HEK293 (cell line): ENCODE data around the gene PCSK6.

Experiments used
- CTCF ChIA-PET: fragments of 350-600 bp; formaldehyde crosslinking; extraction: SDS; loops from one replicate; lab custom pipeline; 2021; ENCODE audit warnings: antibody characterized with exemption; lab: Yijun Ruan, JAX
- POLR2A ChIA-PET: fragments of 300-600 bp; formaldehyde crosslinking; extraction: SDS; loops from one replicate; lab custom pipeline; 2020; ENCODE audit warnings: antibody characterized with exemption, inconsistent platforms; lab: Yijun Ruan, JAX
- H3K27ac ChIP-seq: fragments of 200-500 bp; sonication (Bioruptor generic); 2 replicates; pipeline ENCODE4 v1.5.1; 2014; ENCODE audit warnings: low read depth, low read length, control low read depth, inconsistent platforms; ENCODE audit errors: extremely low read depth
- H3K36me3 ChIP-seq, 2 experiments: fragments of 200-500 bp in 1 of 2; sonication (Bioruptor generic) in 1 of 2; 1 replicate in 1 of 2; 2 replicates in 1 of 2; pipeline ENCODE4 v1.5.1; 2014 to 2017; ENCODE audit warnings: inconsistent platforms in 2 of 2, low read length in 2 of 2; ENCODE audit not compliant: control insufficient read depth in 2 of 2, insufficient read depth in 1 of 2
- H3K4me1 ChIP-seq: fragments of 200-500 bp; sonication (Bioruptor generic); 2 replicates; pipeline ENCODE4 v1.5.1; 2014; ENCODE audit warnings: mild to moderate bottlenecking, low read length, inconsistent platforms; ENCODE audit not compliant: control insufficient read depth, insufficient read depth
- H3K4me3 ChIP-seq: 2 replicates; pipeline ENCODE4 v1.5.1; 2011; ENCODE audit warnings: low read depth, mild to moderate bottlenecking, control low read depth, low read length, moderate library complexity
- H3K9me3 ChIP-seq: fragments of 200-500 bp; sonication (Bioruptor generic); 2 replicates; pipeline ENCODE4 v1.5.1; 2014; ENCODE audit warnings: low read depth, low read length, inconsistent platforms; ENCODE audit not compliant: control insufficient read depth, insufficient read depth
- FEZF1 ChIP-seq: fragments of 450-650 bp; formaldehyde crosslinking; IDR thresholded peaks from 2 replicates; pipeline ENCODE4 v1.5.1; 2016; ENCODE audit warnings: missing biosample characterization, missing genetic modification characterization
- HIC1 ChIP-seq: fragments of 450-650 bp; formaldehyde crosslinking; IDR thresholded peaks from 2 replicates; pipeline ENCODE4 v1.5.1; 2016; ENCODE audit warnings: missing biosample characterization, missing genetic modification characterization
- HOXD13 ChIP-seq: sonication (generic); formaldehyde crosslinking; IDR thresholded peaks from 2 replicates; pipeline ENCODE4 v1.8.0; 2022; ENCODE audit warnings: missing genetic modification reagents, borderline replicate concordance
- KLF8 ChIP-seq: fragments of 450-650 bp; formaldehyde crosslinking; IDR thresholded peaks from 2 replicates; pipeline ENCODE4 v1.5.1; 2016; ENCODE audit warnings: missing biosample characterization, missing genetic modification characterization
- MEIS1 ChIP-seq: sonication (generic); formaldehyde crosslinking; IDR thresholded peaks from 2 replicates; pipeline ENCODE4 v1.8.1; 2022; ENCODE audit warnings: missing genetic modification reagents, mild to moderate bottlenecking, borderline replicate concordance
- OVOL3 ChIP-seq: fragments of 450-650 bp; formaldehyde crosslinking; IDR thresholded peaks from 2 replicates; pipeline ENCODE4 v1.5.1; 2016; ENCODE audit warnings: missing biosample characterization, missing genetic modification characterization
- SALL2 ChIP-seq: fragments of 450-650 bp; formaldehyde crosslinking; IDR thresholded peaks from 2 replicates; pipeline ENCODE4 v1.5.0; 2017; ENCODE audit warnings: missing biosample characterization, mild to moderate bottlenecking, missing genetic modification characterization, borderline replicate concordance
- SP7 ChIP-seq: fragments of 450-650 bp; formaldehyde crosslinking; IDR thresholded peaks from 2 replicates; pipeline ENCODE4 v1.5.1; 2016; ENCODE audit warnings: missing biosample characterization, missing genetic modification characterization
- ZBTB10 ChIP-seq: fragments of 450-650 bp; formaldehyde crosslinking; IDR thresholded peaks from 2 replicates; pipeline ENCODE4 v1.5.1; 2016; ENCODE audit warnings: missing biosample characterization, missing genetic modification characterization
- ZNF121 ChIP-seq: fragments of 450-650 bp; formaldehyde crosslinking; IDR thresholded peaks from 2 replicates; pipeline ENCODE4 v1.5.1; 2016; ENCODE audit warnings: missing biosample characterization, missing genetic modification characterization
- ZNF133 ChIP-seq: fragments of 450-650 bp; formaldehyde crosslinking; IDR thresholded peaks from 2 replicates; pipeline ENCODE4 v1.5.1; 2016; ENCODE audit warnings: missing biosample characterization, missing genetic modification characterization
- ZNF155 ChIP-seq: fragments of 450-650 bp; formaldehyde crosslinking; IDR thresholded peaks from 2 replicates; pipeline ENCODE4 v1.5.1; 2016; ENCODE audit warnings: missing biosample characterization, missing genetic modification characterization
- ZNF175 ChIP-seq: fragments of 450-650 bp; formaldehyde crosslinking; IDR thresholded peaks from 2 replicates; pipeline ENCODE4 v1.5.1; 2016; ENCODE audit warnings: missing biosample characterization, missing genetic modification characterization
- ZNF37A ChIP-seq: fragments of 450-650 bp; IDR thresholded peaks from 2 replicates; pipeline ENCODE4 v1.5.1; 2018; ENCODE audit warnings: missing biosample characterization, missing genetic modification characterization
- ZNF544 ChIP-seq: fragments of 450-650 bp; formaldehyde crosslinking; IDR thresholded peaks from 2 replicates; pipeline ENCODE4 v1.5.0; 2017; ENCODE audit warnings: missing biosample characterization, missing genetic modification characterization
- ZNF555 ChIP-seq: fragments of 450-650 bp; formaldehyde crosslinking; conservative IDR thresholded peaks from 2 replicates; pipeline ENCODE4 v1.5.1; 2017; ENCODE audit warnings: missing biosample characterization, mild to moderate bottlenecking, missing genetic modification characterization, inconsistent platforms
- ZNF558 ChIP-seq: fragments of 450-650 bp; formaldehyde crosslinking; IDR thresholded peaks from 2 replicates; pipeline ENCODE4 v1.5.1; 2016; ENCODE audit warnings: missing biosample characterization, missing genetic modification characterization
- ZNF660 ChIP-seq: fragments of 450-650 bp; IDR thresholded peaks from 2 replicates; pipeline ENCODE4 v1.5.1; 2018; ENCODE audit warnings: missing biosample characterization, mild to moderate bottlenecking, missing genetic modification characterization
- ZXDB ChIP-seq: fragments of 450-650 bp; formaldehyde crosslinking; IDR thresholded peaks from 2 replicates; pipeline ENCODE4 v1.5.1; 2016; ENCODE audit warnings: missing biosample characterization, missing genetic modification characterization
- TF ChIP-seq, protein P1 (sequence below): fragments of 450-650 bp; formaldehyde crosslinking; IDR thresholded peaks from 2 replicates; pipeline ENCODE4 v1.5.1; 2016; ENCODE audit warnings: missing biosample characterization, missing genetic modification characterization
- TF ChIP-seq, protein P2 (sequence below): fragments of 450-650 bp; formaldehyde crosslinking; IDR thresholded peaks from 2 replicates; pipeline ENCODE4 v1.5.1; 2016; ENCODE audit warnings: missing biosample characterization, missing genetic modification characterization

Gene PCSK6

DNA sequence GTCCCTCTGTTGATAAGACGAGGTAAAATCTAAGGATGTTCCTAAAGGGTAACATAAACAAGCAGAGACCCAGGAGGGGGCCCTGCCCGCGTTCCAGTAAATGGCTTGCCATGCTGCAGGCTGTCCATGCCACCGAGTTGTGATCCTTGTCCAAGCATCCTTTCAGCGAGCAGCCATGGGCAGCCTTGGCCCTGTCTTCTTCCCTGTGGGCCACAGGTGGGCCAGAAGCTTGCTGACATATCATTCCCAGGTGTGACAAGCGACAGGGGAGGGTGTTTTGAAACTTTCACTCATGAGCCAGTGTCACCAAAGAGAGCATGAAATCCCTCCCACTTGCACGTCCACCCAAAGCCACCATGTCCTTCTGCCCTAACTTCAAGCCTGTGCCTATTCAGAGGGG lies 53.7 kb downstream of the PCSK6 start:
- H3K27ac ChIP-seq: no peak overlapping the region
- POLR2A ChIA-PET: interaction anchor here (0.6 kb wide), 1 partner anchor 140 kb away, joined by 5 read pairs; no protein-coding TSS in a partner anchor
- CTCF ChIA-PET: interaction anchor here (0.6 kb wide), 1 partner anchor 38 kb away, joined by 3 read pairs; no protein-coding TSS in a partner anchor
- no peaks in the 10 kb centered on the region for H3K9me3 ChIP-seq
- peaks cover 0 to 54% of the 10 kb centered on the region in 2 experiments for H3K36me3 ChIP-seq
- no peaks in the 10 kb centered on the region; the same call in 1 of the 2 replicates for H3K4me1 ChIP-seq
- TF ChIP-seq SP7 (tag by site-specific recombination) (no peak), HOXD13 (no peak), ZBTB10 (tag by site-specific recombination) (no peak), ZNF558 (tag by site-specific recombination) (no peak), ZNF155 (tag by site-specific recombination) (no peak), ZXDB (tag by site-specific recombination) (no peak)
- TF ChIP-seq, all 188 proteins: peak for 0
- H3K4me3 ChIP-seq: no peak overlapping the region

GRCh38 chr15:101434032-101434920 lies 55.2 kb downstream of the PCSK6 start:
- Histone ChIP-seq H3K27ac (no peak overlapping the region), H3K36me3 (peaks cover 5 to 63% of the 10 kb centered on the region in 2 experiments), H3K9me3 (no peaks in the 10 kb centered on the region), H3K4me3 (no peak overlapping the region), H3K4me1 (no peaks in the 10 kb centered on the region)
- ChIA-PET POLR2A (no interaction called here), CTCF (no interaction called here)
- TF ChIP-seq HIC1 (tag by site-specific recombination): no peak
- TF ChIP-seq ZNF660 (tag by site-specific recombination): no peak
- TF ChIP-seq ZNF121 (tag by site-specific recombination): no peak
- TF ChIP-seq, protein P1, sequence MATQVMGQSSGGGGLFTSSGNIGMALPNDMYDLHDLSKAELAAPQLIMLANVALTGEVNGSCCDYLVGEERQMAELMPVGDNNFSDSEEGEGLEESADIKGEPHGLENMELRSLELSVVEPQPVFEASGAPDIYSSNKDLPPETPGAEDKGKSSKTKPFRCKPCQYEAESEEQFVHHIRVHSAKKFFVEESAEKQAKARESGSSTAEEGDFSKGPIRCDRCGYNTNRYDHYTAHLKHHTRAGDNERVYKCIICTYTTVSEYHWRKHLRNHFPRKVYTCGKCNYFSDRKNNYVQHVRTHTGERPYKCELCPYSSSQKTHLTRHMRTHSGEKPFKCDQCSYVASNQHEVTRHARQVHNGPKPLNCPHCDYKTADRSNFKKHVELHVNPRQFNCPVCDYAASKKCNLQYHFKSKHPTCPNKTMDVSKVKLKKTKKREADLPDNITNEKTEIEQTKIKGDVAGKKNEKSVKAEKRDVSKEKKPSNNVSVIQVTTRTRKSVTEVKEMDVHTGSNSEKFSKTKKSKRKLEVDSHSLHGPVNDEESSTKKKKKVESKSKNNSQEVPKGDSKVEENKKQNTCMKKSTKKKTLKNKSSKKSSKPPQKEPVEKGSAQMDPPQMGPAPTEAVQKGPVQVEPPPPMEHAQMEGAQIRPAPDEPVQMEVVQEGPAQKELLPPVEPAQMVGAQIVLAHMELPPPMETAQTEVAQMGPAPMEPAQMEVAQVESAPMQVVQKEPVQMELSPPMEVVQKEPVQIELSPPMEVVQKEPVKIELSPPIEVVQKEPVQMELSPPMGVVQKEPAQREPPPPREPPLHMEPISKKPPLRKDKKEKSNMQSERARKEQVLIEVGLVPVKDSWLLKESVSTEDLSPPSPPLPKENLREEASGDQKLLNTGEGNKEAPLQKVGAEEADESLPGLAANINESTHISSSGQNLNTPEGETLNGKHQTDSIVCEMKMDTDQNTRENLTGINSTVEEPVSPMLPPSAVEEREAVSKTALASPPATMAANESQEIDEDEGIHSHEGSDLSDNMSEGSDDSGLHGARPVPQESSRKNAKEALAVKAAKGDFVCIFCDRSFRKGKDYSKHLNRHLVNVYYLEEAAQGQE (tag by site-specific recombination): no peak
- TF ChIP-seq ZNF544: no peak
- TF ChIP-seq MEIS1 (CRISPR knock-in tag): no peak
- TF ChIP-seq ZNF175: no peak
- no peak for TF ChIP-seq KLF8 (tag by site-specific recombination)
- no peak for TF ChIP-seq FEZF1
- no peak for TF ChIP-seq ZNF555 (tag by site-specific recombination)
- TF ChIP-seq, protein P2, sequence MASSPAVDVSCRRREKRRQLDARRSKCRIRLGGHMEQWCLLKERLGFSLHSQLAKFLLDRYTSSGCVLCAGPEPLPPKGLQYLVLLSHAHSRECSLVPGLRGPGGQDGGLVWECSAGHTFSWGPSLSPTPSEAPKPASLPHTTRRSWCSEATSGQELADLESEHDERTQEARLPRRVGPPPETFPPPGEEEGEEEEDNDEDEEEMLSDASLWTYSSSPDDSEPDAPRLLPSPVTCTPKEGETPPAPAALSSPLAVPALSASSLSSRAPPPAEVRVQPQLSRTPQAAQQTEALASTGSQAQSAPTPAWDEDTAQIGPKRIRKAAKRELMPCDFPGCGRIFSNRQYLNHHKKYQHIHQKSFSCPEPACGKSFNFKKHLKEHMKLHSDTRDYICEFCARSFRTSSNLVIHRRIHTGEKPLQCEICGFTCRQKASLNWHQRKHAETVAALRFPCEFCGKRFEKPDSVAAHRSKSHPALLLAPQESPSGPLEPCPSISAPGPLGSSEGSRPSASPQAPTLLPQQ: no peak
- TF ChIP-seq SALL2 (tag by site-specific recombination): no peak
- TF ChIP-seq ZNF37A: no peak
- TF ChIP-seq ZNF133 (tag by site-specific recombination): no peak
- no peak for TF ChIP-seq OVOL3 (tag by site-specific recombination)
